GM10847 (cell line): ENCODE measurements around the gene COMP.

Experiments
- POLR2A ChIP-seq: IDR thresholded peaks from 2 replicates; pipeline ENCODE4 v1.6.1; 2011; ENCODE audit not compliant: insufficient read length; ENCODE audit errors: extremely low read depth

Gene COMP

GRCh38 chr19:18790566-18791314 lies at the start of gene COMP:
COMP (minus strand) TSS chr19:18791305; CDS start chr19:18791269, 36 bp downstream.
- no peak for TF ChIP-seq POLR2A

- no peak for TF ChIP-seq POLR2A
These were observed 49.5 kb upstream of the COMP start for GRCh38 chr19:18840288-18841267.

GRCh38 chr19:18839465-18840287 lies 48.6 kb upstream of the COMP start:
- TF ChIP-seq POLR2A = no peak

GRCh38 chr19:18834644-18834984 lies 43.5 kb upstream of the COMP start:
- no peak for TF ChIP-seq POLR2A

- no peak for TF ChIP-seq POLR2A
These were observed 42.9 kb upstream of the COMP start for GRCh38 chr19:18833849-18834643.

GRCh38 chr19:18833141-18833476 lies 42.0 kb upstream of the COMP start:
- TF ChIP-seq POLR2A = no peak

GRCh38 chr19:18832306-18833140 lies 41.4 kb upstream of the COMP start:
- TF ChIP-seq POLR2A = no peak

GRCh38 chr19:18831524-18832305 lies 40.6 kb upstream of the COMP start, which contains the start of gene UPF1:
UPF1 (plus strand) TSS chr19:18831959; CDS start chr19:18832210, 251 bp downstream.
- peak; percentile 92 for TF ChIP-seq POLR2A

GRCh38 chr19:18830488-18830887 lies 39.4 kb upstream of the COMP start:
- no peak for TF ChIP-seq POLR2A

GRCh38 chr19:18828786-18829185 lies 37.7 kb upstream of the COMP start:
- no peak for TF ChIP-seq POLR2A

- no peak for TF ChIP-seq POLR2A
These were observed 26.5 kb upstream of the COMP start for GRCh38 chr19:18817574-18817973.

GRCh38 chr19:18815673-18816072 lies 24.6 kb upstream of the COMP start:
- no peak for TF ChIP-seq POLR2A

GRCh38 chr19:18814063-18814462 lies 23.0 kb upstream of the COMP start:
- no peak for TF ChIP-seq POLR2A

GRCh38 chr19:18809149-18809868 lies 18.2 kb upstream of the COMP start:
- TF ChIP-seq POLR2A = no peak
